Right cardiac atrium (tissue), 5 donors: Measurements from ENCODE around the gene RAB15. TPM values are rescaled to one million over a fixed set of nuclear protein-coding genes. Genes with fewer than 3 reads are reported as not detected.

ENCODE experiments used
- ATAC-seq, 2 donors: fragments of 200-7000 bp; cut with Tn5 transposase; one replicate each; pipeline versions ENCODE4 v1.8.0 to v1.9.1; 2020; ENCODE audit warnings: moderate library complexity in 2 of 2, mild to moderate bottlenecking in 1 of 2
- DNase-seq, 3 donors: peaks; one replicate each; pipeline ENCODE4 v3.0.0-alpha.2; 2020
- H3K27ac ChIP-seq: one replicate; pipeline ENCODE4 v1.5.1; 2013; ENCODE audit warnings: mild to moderate bottlenecking, low read length, control low read depth, moderate library complexity
- H3K27me3 ChIP-seq: one replicate; pipeline ENCODE4 v1.6.1; 2013; ENCODE audit not compliant: control insufficient read depth, insufficient read depth
- H3K4me1 ChIP-seq: one replicate; pipeline ENCODE4 v1.6.1; 2013; ENCODE audit warnings: low read length; ENCODE audit not compliant: control insufficient read depth, insufficient read depth
- H3K4me3 ChIP-seq: one replicate; pipeline ENCODE4 v1.5.1; 2013; ENCODE audit warnings: low read length, control low read depth
- H3K9me3 ChIP-seq: one replicate; pipeline ENCODE4 v1.6.1; 2013; ENCODE audit warnings: low read length; ENCODE audit not compliant: control insufficient read depth
- WGBS: extraction: QIAGEN DNeasy Blood & Tissue Kit; methylation state at CpG from one replicate; pipeline ENCODE4 v1.1.7; 2013; 5-methylcytosine and 5-hydroxymethylcytosine counted together
- intact Hi-C, 4 donors: fragments of 100-400 bp; cut with DNase I; formaldehyde crosslinking; loops; one replicate each; pipeline versions ENCODE4 v1.11.0 to v1.14.0; 2022 to 2023
- polyA plus RNA-seq: library from polyadenylated mRNA; stranded (reverse); fragments of 200-250 nt; gene quantifications from one replicate; pipeline ENCODE4 v1.2.3, GENCODE V29; 2013
- total RNA-seq, 4 donors: library from RNA; stranded (reverse); fragmentation: NEBNext Ultra II Directional; extraction: Animal tissue kit (Norgen Biotek cat#: 25700); gene quantifications; one replicate each; pipeline ENCODE4 v1.2.1, GENCODE V29; 2021
- donor health status: healthy with polysubstance abuse.
- donor health status: DM: no; HTN: yes; CAD: no.
- donor health status: DM: no; HTN: no; CAD: no.
- donor health status: DM: no; HTN: yes; CAD: no; lungs with severe emphysema.
- donor health status: DM: yes; HTN: yes; CAD: no.

The RAB15 gene
- total and polyA plus RNA-seq, 5 donors: 12.7 to 48.1 (median 20.5) TPM

DNA sequence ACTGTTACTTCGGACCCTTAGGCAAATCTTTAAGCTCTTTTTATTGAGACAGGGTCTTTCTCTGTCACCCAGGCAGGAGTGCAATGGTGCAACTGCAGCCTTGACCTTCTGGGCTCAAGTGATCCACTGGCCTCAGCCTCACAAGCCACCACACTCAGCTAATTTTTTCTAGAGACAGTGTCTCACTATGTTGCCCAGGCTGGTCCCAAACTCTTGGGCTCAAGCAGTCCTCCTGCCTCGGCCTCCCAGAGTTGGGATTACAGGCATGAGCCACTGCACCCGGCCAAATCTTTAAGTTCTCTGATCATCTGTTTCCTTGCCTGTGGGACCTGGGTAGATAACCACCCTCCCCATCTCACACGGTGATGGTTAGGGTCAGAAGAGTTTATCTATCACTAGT is 27.3 kb downstream of the RAB15 start:
- DNase-seq: no peak
- no peaks in the 10 kb centered on the region for H3K27me3 ChIP-seq

DNA sequence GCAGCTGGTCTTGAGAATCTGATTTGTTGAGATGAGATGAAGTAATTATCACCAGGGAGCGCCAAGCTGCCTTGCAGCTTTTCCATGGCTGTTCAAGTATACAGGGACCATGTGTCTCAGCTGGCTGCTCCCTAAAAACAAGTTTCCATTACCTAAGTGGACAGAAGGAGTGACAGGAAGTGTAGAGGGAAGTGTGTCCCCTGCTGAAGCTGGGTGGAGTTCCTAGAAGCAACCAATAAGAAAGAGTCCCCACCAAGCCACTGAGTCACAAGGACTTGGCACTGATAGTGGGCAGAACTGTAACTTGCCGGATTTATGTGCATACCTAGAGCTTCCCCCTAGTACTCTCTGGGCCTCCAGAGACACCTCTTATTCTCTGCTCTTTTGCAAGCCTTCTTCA is 28.1 kb downstream of the RAB15 start:
- ATAC-seq: peak in 1 of 2 donors; percentile 27
- no peak for DNase-seq

More for the DNA sequence above, 27.3 kb downstream of the RAB15 start:
- 86% methylated on average over 4 of the region's 4 CpGs for WGBS
- Histone ChIP-seq H3K27ac (no peak overlapping the region), H3K9me3 (no peaks in the 10 kb centered on the region), H3K4me1 (no peaks in the 10 kb centered on the region), H3K4me3 (no peak overlapping the region)
- no peak for ATAC-seq
- intact Hi-C loops: no loop called here

DNA sequence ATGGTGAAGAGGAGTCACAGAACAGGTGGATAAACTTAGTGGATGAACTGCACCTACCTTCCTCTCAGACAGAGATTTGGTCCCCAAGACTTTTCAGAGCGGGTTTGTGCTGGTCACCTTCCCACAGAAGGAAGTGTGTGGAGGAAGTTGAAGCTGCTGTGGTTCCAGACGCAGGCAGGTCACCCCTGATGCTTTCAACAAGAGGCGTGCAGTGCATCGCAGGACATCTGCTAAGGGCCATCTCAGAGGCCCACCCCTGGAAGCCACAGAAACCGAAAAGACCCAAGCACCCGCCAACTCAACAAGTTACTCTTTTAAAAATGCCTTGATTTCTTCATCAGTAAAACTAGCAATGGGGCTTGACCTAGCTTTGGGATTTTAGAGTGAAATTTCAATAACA is 28.6 kb downstream of the RAB15 start:
- intact Hi-C loops: no loop called here
- WGBS: 78% methylated on average over 6 of the region's 6 CpGs
- DNase-seq: no peak

More for the DNA sequence above, 28.1 kb downstream of the RAB15 start:
- Histone ChIP-seq H3K4me3 (no peak overlapping the region), H3K9me3 (no peaks in the 10 kb centered on the region), H3K4me1 (no peaks in the 10 kb centered on the region), H3K27ac (no peak overlapping the region), H3K27me3 (no peaks in the 10 kb centered on the region)
- WGBS: 83% methylated on average over 2 of the region's 2 CpGs
- intact Hi-C loops: no loop called here

DNA sequence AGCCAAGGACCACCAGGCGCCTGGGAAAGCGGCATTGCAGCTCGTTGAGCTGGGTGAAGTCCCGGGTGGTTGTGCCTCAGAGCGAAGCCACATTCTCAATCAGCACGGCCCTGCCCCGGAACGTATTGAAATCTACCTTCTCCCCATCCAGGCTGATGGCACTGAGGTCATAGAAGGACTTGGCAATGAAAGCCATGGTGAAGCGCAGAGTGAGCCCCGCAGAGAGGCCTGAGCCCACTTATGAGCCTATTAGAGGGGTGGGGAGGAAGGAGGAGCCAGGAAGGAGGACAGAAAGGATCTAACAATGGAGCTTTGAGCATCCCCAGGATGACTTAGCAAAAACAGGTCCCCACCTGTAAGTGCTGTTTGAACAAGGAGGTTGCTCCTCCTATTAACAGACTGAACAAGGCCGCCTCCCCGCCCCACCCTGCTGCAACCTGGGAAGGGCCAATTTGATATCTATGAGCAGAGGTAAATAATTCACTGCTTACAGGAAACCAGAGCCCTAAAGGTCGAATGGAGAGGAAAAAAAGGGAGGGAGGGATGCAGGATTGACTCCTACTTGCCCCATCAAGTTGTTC is 29.5 kb downstream of the RAB15 start, which contains the start of gene GPX2:
TSS of gene GPX2 (minus strand) at position 215 of the 581 bp plus-strand sequence. CDS start at position 196, 19 bp downstream.
- intact Hi-C loops: no loop called here
- Histone ChIP-seq H3K27ac (no peak within 1 kb of the TSS), H3K4me1 (no peaks in the 10 kb centered on the region), H3K27me3 (no peaks in the 10 kb centered on the region), H3K9me3 (no peaks in the 10 kb centered on the region), H3K4me3 (no peak within 1 kb of the TSS)
- DNase-seq: no peak
- no peak for ATAC-seq
- 90% methylated on average over 13 of the region's 13 CpGs for WGBS

More for the DNA sequence above, 28.6 kb downstream of the RAB15 start:
- Histone ChIP-seq H3K4me1 (no peaks in the 10 kb centered on the region), H3K27me3 (no peaks in the 10 kb centered on the region), H3K27ac (no peak overlapping the region), H3K4me3 (no peak overlapping the region), H3K9me3 (no peaks in the 10 kb centered on the region)
- ATAC-seq: no peak

DNA sequence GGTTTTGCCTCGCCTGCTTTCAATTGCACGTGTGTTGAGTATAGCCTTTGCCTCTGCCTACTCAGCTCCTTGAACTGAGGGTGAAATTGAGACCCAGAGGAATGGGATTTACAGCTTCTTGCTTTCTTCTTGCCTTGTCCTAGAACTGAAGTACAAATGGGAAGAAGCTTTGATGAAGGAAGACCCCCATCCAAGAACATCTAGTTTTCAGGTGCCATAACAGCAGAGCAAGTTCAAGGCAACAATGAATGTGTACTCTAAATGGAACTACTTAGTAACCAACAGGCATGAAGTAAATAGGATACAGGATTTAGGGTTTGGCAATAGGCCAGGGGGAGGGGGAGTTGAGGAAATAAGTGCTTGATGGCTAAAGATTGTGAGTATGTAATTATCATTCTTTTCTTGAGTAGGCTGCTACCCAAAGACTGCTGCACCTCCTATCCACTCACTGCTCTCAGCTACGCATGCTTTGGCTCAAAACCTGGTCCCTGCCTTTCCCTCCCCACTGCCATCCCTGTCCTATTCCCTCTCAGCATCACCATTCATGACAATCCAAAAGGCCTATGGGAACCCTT is 31.7 kb downstream of the RAB15 start:
- H3K27me3 ChIP-seq: no peaks in the 10 kb centered on the region
- no peak overlapping the region for H3K4me3 ChIP-seq
- DNase-seq: no peak
- H3K27ac ChIP-seq: no peak overlapping the region
- 95% methylated on average over 3 of the region's 3 CpGs for WGBS
- intact Hi-C loops: no loop called here
- H3K9me3 ChIP-seq: no peaks in the 10 kb centered on the region
- ATAC-seq: no peak
- H3K4me1 ChIP-seq: no peaks in the 10 kb centered on the region

DNA sequence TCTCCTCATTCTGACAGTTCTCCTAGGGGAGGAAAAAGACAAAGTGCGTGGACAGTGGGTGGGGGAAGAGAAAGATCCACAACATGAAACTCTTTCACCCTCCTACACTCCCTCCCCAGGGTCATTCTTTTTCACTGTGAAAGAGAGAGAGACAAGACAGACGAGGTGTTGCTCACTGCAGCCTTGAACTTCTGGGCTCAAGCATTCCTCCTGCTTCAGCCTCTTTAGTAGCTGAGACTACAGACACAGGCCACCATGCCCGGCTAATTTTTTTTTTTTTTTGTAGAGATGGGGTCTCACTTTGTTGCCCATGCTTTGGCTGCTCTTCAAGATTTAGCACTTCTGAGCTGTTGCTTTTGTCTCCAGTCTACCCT is 32.3 kb downstream of the RAB15 start:
- Histone ChIP-seq H3K27me3 (no peaks in the 10 kb centered on the region), H3K9me3 (no peaks in the 10 kb centered on the region), H3K27ac (no peak overlapping the region), H3K4me1 (no peaks in the 10 kb centered on the region), H3K4me3 (no peak overlapping the region)
- DNase-seq (no peak), ATAC-seq (no peak)
- intact Hi-C loops: no loop called here
- 81% methylated on average over 3 of the region's 3 CpGs for WGBS

DNA sequence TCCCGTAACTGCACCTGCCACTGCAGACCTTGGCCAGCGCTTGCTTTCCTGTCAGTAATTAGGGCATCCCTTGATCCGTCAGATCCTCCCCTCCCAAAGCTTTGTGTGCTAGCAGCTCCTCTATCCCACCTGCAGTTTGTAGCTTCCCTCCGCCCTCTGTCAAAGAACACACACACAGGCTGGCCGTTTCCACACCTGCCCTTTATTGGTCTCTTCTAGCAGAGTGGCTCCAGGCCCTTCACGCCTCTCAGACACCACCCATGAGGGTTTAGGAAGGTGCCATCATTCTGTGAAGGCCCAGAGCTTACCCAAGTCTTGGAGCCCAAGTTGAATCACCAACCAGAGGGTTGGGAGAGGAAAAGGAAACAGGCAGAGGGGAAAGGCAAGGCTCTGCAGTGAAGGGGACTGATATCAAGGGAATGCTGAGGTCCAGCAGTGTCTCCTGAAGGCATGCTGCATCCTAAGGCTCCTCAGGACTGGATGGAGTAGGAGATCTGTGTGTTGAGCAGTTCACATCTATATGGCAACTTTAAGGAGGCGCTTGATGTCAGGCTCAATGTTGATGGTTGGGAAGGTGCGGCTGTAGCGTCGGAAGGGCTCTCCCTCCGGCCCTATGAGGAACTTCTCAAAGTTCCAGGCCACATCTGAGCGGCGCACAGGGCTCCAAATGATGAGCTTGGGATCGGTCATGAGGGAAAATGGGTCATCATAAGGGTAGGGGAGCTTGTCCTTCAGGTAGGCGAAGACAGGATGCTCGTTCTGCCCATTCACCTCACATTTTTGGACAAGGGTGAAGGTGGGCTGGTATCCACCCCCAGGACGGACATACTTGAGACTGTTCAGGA is 32.9 kb downstream of the RAB15 start:
- Histone ChIP-seq H3K4me3 (no peak overlapping the region), H3K27me3 (no peaks in the 10 kb centered on the region), H3K9me3 (no peaks in the 10 kb centered on the region), H3K4me1 (no peaks in the 10 kb centered on the region), H3K27ac (no peak overlapping the region)
- 94% methylated on average over 17 of the region's 17 CpGs for WGBS
- intact Hi-C loops: no loop called here
- DNase-seq (no peak), ATAC-seq (no peak)

DNA sequence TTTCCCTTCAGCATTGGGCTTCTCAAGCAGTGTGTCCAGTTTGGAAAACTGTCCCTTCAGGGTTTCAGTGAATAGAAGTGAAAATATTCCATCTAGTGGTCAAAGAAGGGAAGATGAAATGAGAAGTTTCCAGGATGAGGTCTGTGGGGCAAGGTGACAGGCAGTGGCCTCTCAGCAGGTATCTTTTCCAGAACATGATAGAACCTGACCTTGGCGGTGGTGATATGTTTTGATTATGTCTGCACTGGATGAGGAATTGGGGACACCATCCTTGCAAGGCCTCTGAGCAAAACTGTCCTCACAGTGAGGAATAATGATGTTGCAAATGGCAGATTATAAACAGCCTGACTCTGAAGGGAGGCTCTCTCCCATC is 34.3 kb downstream of the RAB15 start:
- Histone ChIP-seq H3K27ac (no peak overlapping the region), H3K4me3 (no peak overlapping the region), H3K4me1 (no peaks in the 10 kb centered on the region), H3K9me3 (no peaks in the 10 kb centered on the region), H3K27me3 (no peaks in the 10 kb centered on the region)
- DNase-seq (no peak), ATAC-seq (peak in 1 of 2 donors; percentile 29)
- 92% methylated on average over 1 of the region's 1 CpG for WGBS
- intact Hi-C loops: no loop called here

DNA sequence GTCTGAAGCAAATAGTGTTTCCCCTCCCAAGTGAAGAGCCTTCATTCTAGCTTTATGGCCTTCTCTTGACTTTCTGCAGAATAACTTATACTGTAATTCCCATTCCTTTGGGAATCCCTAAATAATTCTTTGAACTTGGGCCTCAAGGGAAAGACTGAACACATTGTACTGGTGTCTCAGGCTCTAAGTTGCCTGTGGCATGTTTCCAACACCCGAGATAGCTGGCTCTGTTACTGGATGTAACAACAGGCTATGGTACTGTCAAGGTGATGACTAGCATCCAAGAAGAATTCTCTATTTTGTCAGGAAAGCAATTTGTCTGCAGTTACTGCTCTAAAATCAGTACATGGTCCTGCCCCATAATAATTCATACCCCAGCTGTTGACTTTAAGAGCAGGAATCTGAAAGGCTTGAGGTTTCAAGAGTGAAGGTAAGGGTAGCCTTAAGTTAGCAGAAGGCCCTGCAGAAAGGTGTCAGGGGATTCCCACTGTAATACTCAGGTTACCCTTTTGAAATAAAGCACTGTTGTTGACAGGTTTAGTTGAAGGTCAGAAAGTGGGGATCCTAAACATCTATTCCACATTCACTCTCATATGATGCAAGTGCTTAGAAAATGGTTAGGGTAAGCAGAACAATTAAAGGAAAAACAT is 34.8 kb downstream of the RAB15 start:
- H3K27ac ChIP-seq: peak overlapping the region; percentile 62
- WGBS: 16% methylated on average over 1 of the region's 1 CpG
- H3K9me3 ChIP-seq: no peaks in the 10 kb centered on the region
- peak in 1 of 3 donors; percentile 62 for DNase-seq
- no peaks in the 10 kb centered on the region for H3K27me3 ChIP-seq
- no peak overlapping the region for H3K4me3 ChIP-seq
- intact Hi-C loops: no loop called here
- peak in 1 of 2 donors; percentile 55 for ATAC-seq
- no peaks in the 10 kb centered on the region for H3K4me1 ChIP-seq

DNA sequence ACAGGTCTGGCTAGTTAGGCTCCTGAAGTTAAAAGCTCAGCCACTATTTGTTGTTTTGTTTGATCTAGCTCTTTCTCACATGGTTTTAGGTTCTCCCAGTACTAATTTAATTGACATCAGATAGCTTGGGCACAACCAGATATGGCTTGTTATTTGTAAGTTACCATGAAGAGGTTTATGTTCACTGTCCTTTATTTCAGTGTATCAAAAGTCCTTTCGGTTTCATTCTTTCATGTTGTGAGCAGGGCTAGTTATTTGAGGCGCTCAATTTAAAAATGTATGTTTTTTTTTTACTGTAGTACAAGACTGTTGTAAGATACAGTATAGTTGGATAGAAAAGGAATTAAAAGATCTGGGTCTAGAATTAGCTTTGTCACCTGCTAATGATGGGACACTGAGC is 36.6 kb downstream of the RAB15 start:
- Histone ChIP-seq H3K4me3 (no peak overlapping the region), H3K9me3 (no peaks in the 10 kb centered on the region), H3K27ac (no peak overlapping the region), H3K27me3 (no peaks in the 10 kb centered on the region), H3K4me1 (no peaks in the 10 kb centered on the region)
- ATAC-seq: no peak
- intact Hi-C loops: no loop called here
- DNase-seq: no peak
- 93% methylated on average over 2 of the region's 2 CpGs for WGBS
